Measurements from ENCODE around the gene RPUSD4.

The RPUSD4 gene

GRCh38 chr11:126159719-126160344 is 51.6 kb downstream of the RPUSD4 start:
- DNase-seq (ENCODE audit: low read depth): no peak
- TF ChIP-seq, protein P1, sequence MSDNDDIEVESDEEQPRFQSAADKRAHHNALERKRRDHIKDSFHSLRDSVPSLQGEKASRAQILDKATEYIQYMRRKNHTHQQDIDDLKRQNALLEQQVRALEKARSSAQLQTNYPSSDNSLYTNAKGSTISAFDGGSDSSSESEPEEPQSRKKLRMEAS (IDR thresholded peaks at IDR 0.05; ENCODE audit: low read depth, low read length): no peak
- TF ChIP-seq MYC (IDR thresholded peaks at IDR 0.05; ENCODE audit: low read depth, low read length): no peak
- no peak for TF ChIP-seq POLR2A (IDR thresholded peaks at IDR 0.05; ENCODE audit: extremely low read depth, insufficient read length)
- TF ChIP-seq, protein P2, sequence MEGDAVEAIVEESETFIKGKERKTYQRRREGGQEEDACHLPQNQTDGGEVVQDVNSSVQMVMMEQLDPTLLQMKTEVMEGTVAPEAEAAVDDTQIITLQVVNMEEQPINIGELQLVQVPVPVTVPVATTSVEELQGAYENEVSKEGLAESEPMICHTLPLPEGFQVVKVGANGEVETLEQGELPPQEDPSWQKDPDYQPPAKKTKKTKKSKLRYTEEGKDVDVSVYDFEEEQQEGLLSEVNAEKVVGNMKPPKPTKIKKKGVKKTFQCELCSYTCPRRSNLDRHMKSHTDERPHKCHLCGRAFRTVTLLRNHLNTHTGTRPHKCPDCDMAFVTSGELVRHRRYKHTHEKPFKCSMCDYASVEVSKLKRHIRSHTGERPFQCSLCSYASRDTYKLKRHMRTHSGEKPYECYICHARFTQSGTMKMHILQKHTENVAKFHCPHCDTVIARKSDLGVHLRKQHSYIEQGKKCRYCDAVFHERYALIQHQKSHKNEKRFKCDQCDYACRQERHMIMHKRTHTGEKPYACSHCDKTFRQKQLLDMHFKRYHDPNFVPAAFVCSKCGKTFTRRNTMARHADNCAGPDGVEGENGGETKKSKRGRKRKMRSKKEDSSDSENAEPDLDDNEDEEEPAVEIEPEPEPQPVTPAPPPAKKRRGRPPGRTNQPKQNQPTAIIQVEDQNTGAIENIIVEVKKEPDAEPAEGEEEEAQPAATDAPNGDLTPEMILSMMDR (IDR thresholded peaks at IDR 0.05; ENCODE audit: low read depth, low read length): no peak
- no peak overlapping the region for H3K4me3 ChIP-seq (ENCODE audit: low read depth, low read length)

DNA sequence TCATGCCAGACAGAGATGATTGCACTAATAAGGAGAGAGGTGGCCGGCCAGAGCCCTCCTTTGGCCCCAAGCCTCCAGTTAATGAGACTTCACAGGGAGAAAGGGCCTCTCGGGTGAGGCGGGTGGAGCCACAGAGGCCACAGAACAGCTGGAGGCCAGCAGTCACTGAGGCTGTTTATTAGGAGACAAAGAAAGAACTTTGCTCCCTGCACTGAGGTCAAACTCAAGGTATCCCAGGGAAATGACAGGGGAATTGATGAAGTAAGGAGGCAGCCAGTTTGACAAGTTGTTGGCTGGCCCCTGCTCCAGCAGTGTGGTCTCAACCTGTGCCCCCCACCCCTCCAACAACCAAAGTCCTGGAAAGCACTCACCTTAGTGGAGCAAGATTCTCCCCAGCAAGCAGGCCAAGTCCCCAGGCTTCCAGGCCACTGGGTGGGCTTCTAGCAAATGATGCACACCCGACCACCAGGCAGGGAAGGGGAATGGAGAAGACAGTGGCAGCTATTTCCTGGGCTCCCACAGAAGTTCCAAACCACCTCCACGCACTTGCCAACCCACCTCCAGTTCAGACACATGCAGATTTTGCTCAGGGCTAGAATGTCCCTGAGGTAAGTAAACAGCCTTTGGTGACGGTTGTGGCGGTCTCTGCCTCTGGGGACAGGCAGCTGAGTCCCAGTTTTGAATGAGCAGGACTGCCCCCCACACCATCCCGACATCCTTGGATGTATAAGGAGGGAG is 53.2 kb downstream of the RPUSD4 start:
- TF ChIP-seq, protein P2 (IDR thresholded peaks at IDR 0.05; ENCODE audit: low read depth, low read length): no peak
- TF ChIP-seq POLR2A (IDR thresholded peaks at IDR 0.05; ENCODE audit: extremely low read depth, insufficient read length) (no peak), MYC (IDR thresholded peaks at IDR 0.05; ENCODE audit: low read depth, low read length) (no peak)
- TF ChIP-seq, protein P1 (IDR thresholded peaks at IDR 0.05; ENCODE audit: low read depth, low read length): no peak
- peak; percentile 63 for DNase-seq (ENCODE audit: low read depth)
- no peak overlapping the region for H3K4me3 ChIP-seq (ENCODE audit: low read depth, low read length)

- TF ChIP-seq, protein P1 (IDR thresholded peaks at IDR 0.05; ENCODE audit: low read depth, low read length): no peak
- TF ChIP-seq, protein P2 (IDR thresholded peaks at IDR 0.05; ENCODE audit: low read depth, low read length): no peak
- TF ChIP-seq MYC (IDR thresholded peaks at IDR 0.05; ENCODE audit: low read depth, low read length): no peak
- no peak for TF ChIP-seq POLR2A (IDR thresholded peaks at IDR 0.05; ENCODE audit: extremely low read depth, insufficient read length)
- peak; percentile 72 for DNase-seq (ENCODE audit: low read depth)
- no peak overlapping the region for H3K4me3 ChIP-seq (ENCODE audit: low read depth, low read length)
Observed at GRCh38 chr11:126157326-126158030, 54.0 kb downstream of the RPUSD4 start.

DNA sequence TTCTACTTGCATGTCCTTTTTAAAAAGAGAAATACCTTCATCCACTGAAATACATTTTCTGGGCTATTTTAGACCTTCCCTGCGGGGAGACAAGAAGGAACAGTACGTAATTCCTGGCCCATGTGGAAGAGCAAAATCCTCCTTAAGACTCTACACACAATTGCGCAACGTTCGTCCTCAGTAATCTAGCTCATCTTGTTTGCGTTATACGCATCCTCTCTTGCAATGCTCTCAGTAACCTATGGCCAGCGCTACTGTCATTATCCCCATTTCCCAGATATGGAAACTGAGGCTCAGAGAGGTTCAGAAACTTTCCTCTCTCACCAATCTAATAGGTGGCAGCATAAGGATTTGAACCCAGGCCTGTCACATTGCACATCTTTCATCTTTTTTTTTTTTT is 54.6 kb downstream of the RPUSD4 start:
- TF ChIP-seq POLR2A (IDR thresholded peaks at IDR 0.05; ENCODE audit: extremely low read depth, insufficient read length): no peak
- peak; percentile 44 for DNase-seq (ENCODE audit: low read depth)
- no peak overlapping the region for H3K4me3 ChIP-seq (ENCODE audit: low read depth, low read length)

DNA sequence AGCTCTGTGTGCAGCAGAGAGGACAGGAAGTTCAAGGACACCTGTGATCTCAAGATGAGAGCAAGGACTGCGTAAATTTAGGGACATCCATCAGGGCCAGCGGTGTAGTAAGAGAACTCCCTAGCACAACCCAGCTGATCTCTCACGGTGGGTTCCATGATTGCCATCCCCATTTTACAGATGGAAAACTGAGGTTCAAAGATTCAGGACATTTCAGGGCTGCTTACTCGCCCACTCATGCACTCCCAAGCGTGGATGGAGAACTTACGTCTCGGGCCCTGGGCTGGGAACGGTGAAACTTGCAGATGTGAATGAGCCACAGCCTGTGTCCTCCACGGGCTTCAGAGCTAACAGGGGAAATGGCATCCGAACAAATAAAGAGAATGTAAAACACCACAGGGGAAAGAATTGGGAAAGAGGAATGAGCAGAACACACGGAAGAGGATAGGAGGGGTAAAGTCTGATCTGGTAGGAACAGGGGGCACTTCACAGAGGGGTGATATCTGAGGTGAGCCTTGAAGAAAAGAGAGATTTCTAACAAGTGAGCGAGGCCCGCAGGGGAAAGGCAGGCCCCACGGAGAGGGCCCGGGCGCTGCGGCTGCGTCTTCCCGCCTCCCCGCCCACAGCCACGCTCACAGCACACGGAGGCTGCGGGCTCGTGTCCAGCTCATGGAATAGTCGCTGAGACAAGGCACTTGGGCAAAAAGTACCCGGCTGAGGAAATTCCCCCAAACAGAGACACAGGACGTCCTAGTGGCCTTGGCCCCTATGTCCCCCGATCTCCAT is 55.9 kb downstream of the RPUSD4 start:
- no peak for DNase-seq (ENCODE audit: low read depth)
- no peak for TF ChIP-seq MYC (IDR thresholded peaks at IDR 0.05; ENCODE audit: low read depth, low read length)
- no peak for TF ChIP-seq POLR2A (IDR thresholded peaks at IDR 0.05; ENCODE audit: extremely low read depth, insufficient read length)
- TF ChIP-seq, protein P1 (IDR thresholded peaks at IDR 0.05; ENCODE audit: low read depth, low read length): no peak
- TF ChIP-seq, protein P2 (IDR thresholded peaks at IDR 0.05; ENCODE audit: low read depth, low read length): no peak
- no peak overlapping the region for H3K4me3 ChIP-seq (ENCODE audit: low read depth, low read length)

Measured in NB4 (cell line).